ENCODE results near the gene SHANK2. TPM values are rescaled to one million over a fixed set of nuclear protein-coding genes. Genes with fewer than 3 reads are reported as not detected.

SHANK2 gene
- total RNA-seq, 1 experiment from 2014 or later = 0.71 TPM

DNA sequence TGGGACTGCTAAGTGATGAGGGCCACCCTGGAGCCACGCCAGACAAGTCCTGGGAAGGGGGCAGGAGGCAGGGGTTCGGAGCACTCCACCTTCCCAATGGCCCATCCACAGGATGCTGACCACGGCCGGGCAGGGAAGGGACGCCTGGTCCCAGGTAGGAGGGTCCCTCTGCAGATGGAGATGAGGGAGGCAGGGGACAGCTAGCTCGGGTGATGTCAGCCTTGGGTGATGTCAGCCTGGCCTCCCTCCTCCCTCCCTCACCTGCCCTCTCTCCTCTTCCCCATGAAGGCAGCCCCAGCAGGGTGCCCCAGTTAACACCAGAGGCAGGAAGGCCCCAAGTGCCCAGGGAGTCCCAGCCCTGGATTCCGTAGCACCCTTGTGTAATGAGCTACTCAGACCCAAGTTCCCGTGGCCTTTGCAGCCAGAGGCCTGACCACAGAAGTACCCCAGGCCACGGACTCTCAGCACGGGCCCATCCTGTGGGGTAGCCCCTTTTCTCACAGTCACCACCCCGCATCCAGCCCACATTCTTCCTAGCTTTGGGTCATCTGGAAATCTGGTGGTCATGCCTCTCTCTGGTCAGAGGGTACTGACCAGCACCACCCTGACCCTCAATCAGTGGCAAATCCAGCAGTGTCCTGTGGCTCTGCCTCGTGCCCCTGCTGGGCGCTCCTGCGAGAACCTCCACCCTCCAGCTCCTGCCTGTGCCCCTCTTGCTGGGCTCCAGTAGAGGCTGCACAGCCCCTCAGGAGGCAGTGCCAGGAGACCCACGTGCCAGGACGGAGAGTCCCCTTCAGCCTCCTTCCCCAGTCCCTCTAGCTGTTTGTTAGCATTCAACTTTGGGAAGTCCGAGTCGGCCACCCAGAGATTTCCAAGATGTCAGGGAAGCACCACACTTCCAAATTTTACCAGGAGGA is 47.4 kb downstream of the SHANK2 start:
- ChIA-PET CTCF (no interaction called here), POLR2A (ENCODE audit: low non-redundant PET) (no interaction called here)
- H3K9me3 ChIP-seq (ENCODE audit: low read depth, low read length, poor library complexity, severe bottlenecking) = no peaks in the 10 kb centered on the region
- BruUV-seq (replicated peaks) = no TSS peak
- TF ChIP-seq, protein P1, sequence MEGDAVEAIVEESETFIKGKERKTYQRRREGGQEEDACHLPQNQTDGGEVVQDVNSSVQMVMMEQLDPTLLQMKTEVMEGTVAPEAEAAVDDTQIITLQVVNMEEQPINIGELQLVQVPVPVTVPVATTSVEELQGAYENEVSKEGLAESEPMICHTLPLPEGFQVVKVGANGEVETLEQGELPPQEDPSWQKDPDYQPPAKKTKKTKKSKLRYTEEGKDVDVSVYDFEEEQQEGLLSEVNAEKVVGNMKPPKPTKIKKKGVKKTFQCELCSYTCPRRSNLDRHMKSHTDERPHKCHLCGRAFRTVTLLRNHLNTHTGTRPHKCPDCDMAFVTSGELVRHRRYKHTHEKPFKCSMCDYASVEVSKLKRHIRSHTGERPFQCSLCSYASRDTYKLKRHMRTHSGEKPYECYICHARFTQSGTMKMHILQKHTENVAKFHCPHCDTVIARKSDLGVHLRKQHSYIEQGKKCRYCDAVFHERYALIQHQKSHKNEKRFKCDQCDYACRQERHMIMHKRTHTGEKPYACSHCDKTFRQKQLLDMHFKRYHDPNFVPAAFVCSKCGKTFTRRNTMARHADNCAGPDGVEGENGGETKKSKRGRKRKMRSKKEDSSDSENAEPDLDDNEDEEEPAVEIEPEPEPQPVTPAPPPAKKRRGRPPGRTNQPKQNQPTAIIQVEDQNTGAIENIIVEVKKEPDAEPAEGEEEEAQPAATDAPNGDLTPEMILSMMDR (conservative IDR thresholded peaks at IDR 0.05; ENCODE audit: low read depth, low read length) = no peak
- no peak for TF ChIP-seq EZH2 (IDR thresholded peaks at IDR 0.05; ENCODE audit: borderline replicate concordance, low read depth, low read length, poor library complexity, severe bottlenecking)
- H3K27ac ChIP-seq (ENCODE audit: low read depth, low read length, poor library complexity, severe bottlenecking) = no peak overlapping the region
- no peak for DNase-seq (ENCODE audit: low spot score)
- no peaks in the 10 kb centered on the region for H3K27me3 ChIP-seq (replicated peaks; ENCODE audit: insufficient read depth, low read depth, low read length, poor library complexity)
- no peak overlapping the region for H3K4me3 ChIP-seq (ENCODE audit: low read depth, low read length, poor library complexity, severe bottlenecking)
- intact Hi-C loops (cut with micrococcal nuclease; ENCODE audit: unreplicated experiment) = no loop called here
- no peaks in the 10 kb centered on the region for H3K4me1 ChIP-seq (ENCODE audit: insufficient read depth, low read length, poor library complexity, severe bottlenecking)
- H3K36me3 ChIP-seq (ENCODE audit: insufficient read depth, low read length, poor library complexity, severe bottlenecking) = no peaks in the 10 kb centered on the region

DNA sequence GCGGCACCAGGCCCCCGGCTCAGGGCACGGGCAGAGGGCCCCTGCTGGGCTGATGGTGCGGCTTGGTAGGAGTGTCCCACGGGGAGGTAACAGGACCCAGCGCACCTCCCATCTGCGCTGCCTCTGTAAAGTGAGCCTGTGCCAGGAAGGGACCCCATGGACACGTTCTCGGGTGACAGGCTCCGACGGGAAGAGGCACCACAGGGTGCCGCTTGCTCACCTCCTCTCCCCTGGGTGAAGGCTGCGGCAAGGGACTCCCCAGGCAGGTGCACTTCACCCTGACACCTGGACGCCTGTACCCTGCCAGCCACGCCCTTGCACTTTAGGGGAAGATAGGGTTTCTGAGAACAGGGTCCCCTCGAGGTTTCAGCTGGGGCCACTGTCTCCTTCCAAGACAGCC is 48.1 kb downstream of the SHANK2 start:
- H3K36me3 ChIP-seq (ENCODE audit: insufficient read depth, low read length, poor library complexity, severe bottlenecking) = no peaks in the 10 kb centered on the region
- no peak overlapping the region for H3K27ac ChIP-seq (ENCODE audit: low read depth, low read length, poor library complexity, severe bottlenecking)
- no peaks in the 10 kb centered on the region for H3K27me3 ChIP-seq (replicated peaks; ENCODE audit: insufficient read depth, low read depth, low read length, poor library complexity)
- no peaks in the 10 kb centered on the region for H3K4me1 ChIP-seq (ENCODE audit: insufficient read depth, low read length, poor library complexity, severe bottlenecking)
- intact Hi-C loops (cut with micrococcal nuclease; ENCODE audit: unreplicated experiment) = no loop called here
- BruUV-seq (replicated peaks) = no TSS peak
- TF ChIP-seq, protein P1 (conservative IDR thresholded peaks at IDR 0.05; ENCODE audit: low read depth, low read length) = no peak
- TF ChIP-seq EZH2 (IDR thresholded peaks at IDR 0.05; ENCODE audit: borderline replicate concordance, low read depth, low read length, poor library complexity, severe bottlenecking) = no peak
- CTCF ChIA-PET = no interaction called here
- POLR2A ChIA-PET (ENCODE audit: low non-redundant PET) = no interaction called here
- peak; percentile 11 for DNase-seq (ENCODE audit: low spot score)
- H3K9me3 ChIP-seq (ENCODE audit: low read depth, low read length, poor library complexity, severe bottlenecking) = no peaks in the 10 kb centered on the region
- no peak overlapping the region for H3K4me3 ChIP-seq (ENCODE audit: low read depth, low read length, poor library complexity, severe bottlenecking)

DNA sequence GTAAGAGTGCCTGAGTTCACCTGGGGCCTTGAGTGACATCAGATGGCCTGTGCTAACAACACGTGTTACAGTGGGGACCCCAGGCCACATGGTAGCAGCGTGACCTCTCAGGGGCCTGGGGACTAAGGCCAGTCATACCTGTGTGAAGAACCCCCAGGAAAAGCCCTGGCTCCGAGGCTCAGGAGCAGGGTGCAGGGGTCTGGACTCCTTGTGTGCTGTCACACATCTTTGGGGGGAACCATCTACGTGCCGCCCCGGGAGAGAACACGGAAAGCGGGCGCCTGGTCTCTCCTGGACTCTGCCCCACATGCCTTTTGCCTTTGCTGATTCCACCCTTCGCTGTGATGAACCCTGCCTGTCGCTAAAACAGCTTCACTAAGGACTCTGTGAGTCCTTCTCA is 48.7 kb downstream of the SHANK2 start:
- no peak for TF ChIP-seq EZH2 (IDR thresholded peaks at IDR 0.05; ENCODE audit: borderline replicate concordance, low read depth, low read length, poor library complexity, severe bottlenecking)
- DNase-seq (ENCODE audit: low spot score) = no peak
- CTCF ChIA-PET = no interaction called here
- POLR2A ChIA-PET (ENCODE audit: low non-redundant PET) = no interaction called here
- Histone ChIP-seq H3K36me3 (ENCODE audit: insufficient read depth, low read length, poor library complexity, severe bottlenecking) (no peaks in the 10 kb centered on the region), H3K4me1 (ENCODE audit: insufficient read depth, low read length, poor library complexity, severe bottlenecking) (no peaks in the 10 kb centered on the region), H3K27me3 (replicated peaks; ENCODE audit: insufficient read depth, low read depth, low read length, poor library complexity) (no peaks in the 10 kb centered on the region), H3K4me3 (ENCODE audit: low read depth, low read length, poor library complexity, severe bottlenecking) (no peak overlapping the region), H3K9me3 (ENCODE audit: low read depth, low read length, poor library complexity, severe bottlenecking) (no peaks in the 10 kb centered on the region), H3K27ac (ENCODE audit: low read depth, low read length, poor library complexity, severe bottlenecking) (no peak overlapping the region)
- intact Hi-C loops (cut with micrococcal nuclease; ENCODE audit: unreplicated experiment) = no loop called here
- BruUV-seq (replicated peaks) = no TSS peak

DNA sequence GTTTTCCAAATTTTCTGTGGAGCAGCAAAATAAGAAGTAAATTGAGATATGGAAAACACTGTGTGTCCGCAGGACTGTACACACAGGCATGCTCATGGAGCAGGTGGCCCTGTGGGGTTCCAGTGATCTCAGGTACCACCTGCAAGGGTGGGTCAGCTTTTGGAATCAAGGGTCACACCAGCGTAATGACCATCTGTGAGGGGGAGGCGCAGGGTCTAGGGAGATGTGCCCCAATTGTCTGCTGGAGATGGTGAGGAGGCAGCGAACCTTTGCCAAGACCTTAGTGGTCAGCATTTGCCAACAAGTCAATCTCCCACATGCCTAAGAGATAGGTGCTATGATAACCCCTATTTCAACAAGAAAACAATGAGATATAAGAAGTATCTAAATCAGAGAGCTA is 49.4 kb downstream of the SHANK2 start:
- H3K4me1 ChIP-seq (ENCODE audit: insufficient read depth, low read length, poor library complexity, severe bottlenecking) = no peaks in the 10 kb centered on the region
- no peak overlapping the region for H3K4me3 ChIP-seq (ENCODE audit: low read depth, low read length, poor library complexity, severe bottlenecking)
- no TSS peak for BruUV-seq (replicated peaks)
- CTCF ChIA-PET = no interaction called here
- no peaks in the 10 kb centered on the region for H3K36me3 ChIP-seq (ENCODE audit: insufficient read depth, low read length, poor library complexity, severe bottlenecking)
- H3K27me3 ChIP-seq (replicated peaks; ENCODE audit: insufficient read depth, low read depth, low read length, poor library complexity) = no peaks in the 10 kb centered on the region
- TF ChIP-seq, protein P1 (conservative IDR thresholded peaks at IDR 0.05; ENCODE audit: low read depth, low read length) = no peak
- TF ChIP-seq EZH2 (IDR thresholded peaks at IDR 0.05; ENCODE audit: borderline replicate concordance, low read depth, low read length, poor library complexity, severe bottlenecking) = no peak
- intact Hi-C loops (cut with micrococcal nuclease; ENCODE audit: unreplicated experiment) = no loop called here
- DNase-seq (ENCODE audit: low spot score) = no peak
- H3K27ac ChIP-seq (ENCODE audit: low read depth, low read length, poor library complexity, severe bottlenecking) = no peak overlapping the region
- POLR2A ChIA-PET (ENCODE audit: low non-redundant PET) = no interaction called here
- no peaks in the 10 kb centered on the region for H3K9me3 ChIP-seq (ENCODE audit: low read depth, low read length, poor library complexity, severe bottlenecking)
